Natural killer cell (primary cell): ENCODE measurements around the gene MTFR1L. TPM values are rescaled to one million over a fixed set of nuclear protein-coding genes. Genes with fewer than 3 reads are reported as not detected.

ENCODE experiments used
- ATAC-seq, 3 donors: fragments of 150-1000 bp in 2 of 3; fragments of 200-7000 bp in 1 of 3; cut with Tn5 transposase; 1 replicate in 1 of 3; 2 replicates in 2 of 3; pipeline ENCODE4 v1.10.0; 2021; ENCODE audit warnings: mild to moderate bottlenecking in 2 of 3, moderate library complexity in 2 of 3
- DNase-seq, 2 donors: peaks; one replicate each; pipeline versions ENCODE4 v3.0.0 to v3.0.0-alpha.2; 2013 to 2021; ENCODE audit warnings: mixed read lengths in 1 of 2
- H3K27ac ChIP-seq: one replicate; pipeline ENCODE4 v1.5.1; 2013; ENCODE audit warnings: mild to moderate bottlenecking, low read length
- H3K27me3 ChIP-seq: one replicate; pipeline ENCODE4 v1.6.1; 2013; ENCODE audit warnings: low read length; ENCODE audit not compliant: control insufficient read depth, insufficient read depth
- H3K36me3 ChIP-seq: one replicate; pipeline ENCODE4 v1.6.1; 2013; ENCODE audit warnings: low read length; ENCODE audit not compliant: control insufficient read depth, insufficient read depth
- H3K4me1 ChIP-seq: one replicate; pipeline ENCODE4 v1.6.1; 2013; ENCODE audit warnings: low read length; ENCODE audit not compliant: control insufficient read depth, insufficient read depth
- H3K4me3 ChIP-seq: one replicate; pipeline ENCODE4 v1.5.1; 2013; ENCODE audit warnings: low read length
- H3K9me3 ChIP-seq: one replicate; pipeline ENCODE4 v1.6.1; 2013; ENCODE audit warnings: low read length; ENCODE audit not compliant: control insufficient read depth, insufficient read depth
- H3K27ac Mint-ChIP-seq, 2 donors: one replicate each; pipeline ENCODE4 v1.8.0; 2022; ENCODE audit warnings: mild to moderate bottlenecking in 2 of 2, mixed read lengths in 2 of 2, moderate library complexity in 1 of 2
- H3K27me3 Mint-ChIP-seq, 2 donors: one replicate each; pipeline ENCODE4 v1.8.0; 2022; ENCODE audit warnings: low read depth in 2 of 2, mixed read lengths in 2 of 2
- H3K36me3 Mint-ChIP-seq: one replicate; pipeline ENCODE4 v1.8.0; 2022; ENCODE audit warnings: mixed read lengths
- H3K4me1 Mint-ChIP-seq, 2 donors: one replicate each; pipeline ENCODE4 v1.8.0; 2022; ENCODE audit warnings: mixed read lengths in 2 of 2
- H3K4me3 Mint-ChIP-seq: one replicate; pipeline ENCODE4 v1.8.0; 2022; ENCODE audit warnings: mild to moderate bottlenecking, moderate library complexity, mixed read lengths
- H3K9me3 Mint-ChIP-seq, 2 donors: one replicate each; pipeline ENCODE4 v1.8.0; 2022; ENCODE audit warnings: mixed read lengths in 2 of 2
- WGBS: methylation state at CpG from one replicate; pipeline ENCODE4 v1.1.7; 2013; ENCODE audit warnings: missing lambda C conversion rate; ENCODE audit not compliant: insufficient coverage; 5-methylcytosine and 5-hydroxymethylcytosine counted together
- intact Hi-C: fragments of 100-400 bp; cut with micrococcal nuclease; formaldehyde crosslinking; loops from one replicate; pipeline ENCODE4 v1.14.2; 2022
- total RNA-seq, 4 donors: library from RNA; stranded (reverse); fragments of 120-200 nt in 1 of 4; gene quantifications; one replicate each; pipeline versions ENCODE4 v1.2.3 to v1.2.4, GENCODE V29; 2013 to 2022
- TF ChIP-seq, protein P1 (sequence below): fragments of 200-600 bp; IDR thresholded peaks from one replicate; pipeline ENCODE4 v1.8.0; 2022; ENCODE audit warnings: antibody characterized with exemption

The MTFR1L gene
- total RNA-seq, 3 donors from 2014 or later (not counting 1 experiment from before 2014, with no cell fraction given): 33.4 to 39.0 (median 39.0) TPM

DNA sequence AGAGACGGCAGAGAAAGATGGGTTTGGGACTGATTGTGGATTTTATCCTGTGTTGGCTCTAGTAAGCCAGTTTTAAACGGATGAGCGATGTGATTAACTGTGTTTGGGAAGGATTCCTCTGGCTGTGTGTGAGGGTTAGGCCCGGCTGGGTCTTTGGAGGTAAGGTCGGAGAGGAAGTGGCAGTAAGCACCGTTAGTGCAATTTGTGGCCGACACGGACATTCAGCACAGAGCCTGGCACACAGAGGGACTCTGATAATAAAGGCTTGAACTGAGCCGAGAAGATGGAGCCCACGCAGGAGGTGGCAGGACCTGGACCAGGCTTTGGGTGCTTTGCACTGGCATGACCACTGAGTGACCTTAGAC is 1.3 kb downstream of the MTFR1L start:
- H3K4me3 ChIP-seq: peak overlapping the region; percentile 98
- H3K27ac Mint-ChIP-seq: peak overlapping the region; percentile 94 to 95
- TF ChIP-seq, protein P1, sequence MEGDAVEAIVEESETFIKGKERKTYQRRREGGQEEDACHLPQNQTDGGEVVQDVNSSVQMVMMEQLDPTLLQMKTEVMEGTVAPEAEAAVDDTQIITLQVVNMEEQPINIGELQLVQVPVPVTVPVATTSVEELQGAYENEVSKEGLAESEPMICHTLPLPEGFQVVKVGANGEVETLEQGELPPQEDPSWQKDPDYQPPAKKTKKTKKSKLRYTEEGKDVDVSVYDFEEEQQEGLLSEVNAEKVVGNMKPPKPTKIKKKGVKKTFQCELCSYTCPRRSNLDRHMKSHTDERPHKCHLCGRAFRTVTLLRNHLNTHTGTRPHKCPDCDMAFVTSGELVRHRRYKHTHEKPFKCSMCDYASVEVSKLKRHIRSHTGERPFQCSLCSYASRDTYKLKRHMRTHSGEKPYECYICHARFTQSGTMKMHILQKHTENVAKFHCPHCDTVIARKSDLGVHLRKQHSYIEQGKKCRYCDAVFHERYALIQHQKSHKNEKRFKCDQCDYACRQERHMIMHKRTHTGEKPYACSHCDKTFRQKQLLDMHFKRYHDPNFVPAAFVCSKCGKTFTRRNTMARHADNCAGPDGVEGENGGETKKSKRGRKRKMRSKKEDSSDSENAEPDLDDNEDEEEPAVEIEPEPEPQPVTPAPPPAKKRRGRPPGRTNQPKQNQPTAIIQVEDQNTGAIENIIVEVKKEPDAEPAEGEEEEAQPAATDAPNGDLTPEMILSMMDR: no peak
- H3K36me3 ChIP-seq: no peaks in the 10 kb centered on the region
- DNase-seq (no peak), ATAC-seq (no peak)
- H3K36me3 Mint-ChIP-seq: no peaks in the 10 kb centered on the region
- H3K27ac ChIP-seq: peak overlapping the region; percentile 96
- H3K9me3 ChIP-seq: no peaks in the 10 kb centered on the region
- no peaks in the 10 kb centered on the region for H3K27me3 Mint-ChIP-seq
- intact Hi-C loops: loop anchor here (5.0 kb wide), 1 partner anchor 574 kb away; the partner anchor contains the start of gene RSRP1
- H3K4me1 ChIP-seq: peaks cover 26% of the 10 kb centered on the region
- H3K27me3 ChIP-seq: no peaks in the 10 kb centered on the region
- 29% methylated on average over 10 of the region's 10 CpGs for WGBS
- peak overlapping the region; percentile 91 for H3K4me3 Mint-ChIP-seq
- H3K9me3 Mint-ChIP-seq: no peaks in the 10 kb centered on the region
- H3K4me1 Mint-ChIP-seq: peaks cover 30 to 38% of the 10 kb centered on the region in 2 donors

DNA sequence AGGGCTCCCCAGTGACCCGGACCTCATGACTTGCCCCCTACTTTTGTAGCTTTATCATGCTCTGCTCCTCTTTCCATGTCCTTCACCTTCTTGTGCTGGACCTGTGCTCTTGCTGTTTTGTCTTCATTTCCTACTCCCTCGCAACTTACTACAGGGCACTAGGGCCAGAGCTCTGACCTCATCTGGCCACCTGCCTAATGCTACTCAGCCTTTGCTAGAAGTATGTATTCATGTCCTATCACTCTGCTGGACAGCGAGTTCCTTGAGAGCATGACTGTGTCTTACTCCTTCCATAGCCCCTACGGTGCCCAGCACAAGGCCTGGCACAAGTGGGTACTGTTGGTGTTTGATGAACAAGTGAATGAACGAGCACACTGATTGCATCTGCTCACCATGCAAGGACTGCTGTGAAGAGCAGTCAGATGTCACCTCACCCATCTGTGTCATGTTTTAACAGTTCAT is 1.9 kb downstream of the MTFR1L start:
- TF ChIP-seq, protein P1: no peak
- intact Hi-C loops: loop anchor here (5.0 kb wide), 1 partner anchor 574 kb away; the partner anchor contains the start of gene RSRP1
- Histone ChIP-seq H3K27me3 (no peaks in the 10 kb centered on the region), H3K36me3 (peaks cover 5% of the 10 kb centered on the region), H3K4me3 (no peak overlapping the region), H3K4me1 (peaks cover 26% of the 10 kb centered on the region), H3K27ac (peak overlapping the region; percentile 96), H3K9me3 (no peaks in the 10 kb centered on the region)
- Mint-ChIP-seq H3K4me1 (peaks cover 30 to 38% of the 10 kb centered on the region in 2 donors), H3K4me3 (peak overlapping the region; percentile 91), H3K27me3 (no peaks in the 10 kb centered on the region), H3K27ac (peak overlapping the region; percentile 94 to 95), H3K36me3 (no peaks in the 10 kb centered on the region), H3K9me3 (no peaks in the 10 kb centered on the region)
- ATAC-seq (no peak), DNase-seq (no peak)
- WGBS: 88% methylated on average over 5 of the region's 5 CpGs

DNA sequence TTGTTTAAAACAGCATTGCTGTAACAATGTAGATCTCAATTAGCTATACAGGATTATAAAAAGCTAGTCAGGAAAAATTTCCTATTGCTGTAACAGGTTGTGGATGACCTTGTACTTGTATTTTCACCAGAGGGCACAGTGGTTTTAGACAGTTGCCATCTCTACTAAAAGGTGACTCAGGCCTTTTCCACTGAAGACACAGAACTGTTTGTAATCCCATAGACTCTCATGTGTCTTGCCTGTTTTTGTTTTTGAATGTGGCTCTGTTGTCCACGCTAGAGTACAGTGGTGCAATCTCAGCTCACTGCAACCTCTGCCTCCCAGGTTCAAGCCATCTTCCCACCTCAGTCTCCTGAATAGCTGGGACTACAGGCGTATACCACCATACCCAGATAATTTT is 5.9 kb downstream of the MTFR1L start:
- intact Hi-C loops: no loop called here
- H3K4me1 ChIP-seq: peaks cover 15% of the 10 kb centered on the region
- no peaks in the 10 kb centered on the region for H3K9me3 ChIP-seq
- H3K27me3 ChIP-seq: no peaks in the 10 kb centered on the region
- no peak for DNase-seq
- H3K4me3 ChIP-seq: no peak overlapping the region
- H3K4me1 Mint-ChIP-seq: peaks cover 18 to 19% of the 10 kb centered on the region in 2 donors
- no peaks in the 10 kb centered on the region for H3K27me3 Mint-ChIP-seq
- H3K36me3 ChIP-seq: peaks cover 36% of the 10 kb centered on the region
- H3K4me3 Mint-ChIP-seq: no peak overlapping the region
- no peaks in the 10 kb centered on the region for H3K9me3 Mint-ChIP-seq
- WGBS: 92% methylated on average over 1 of the region's 2 CpGs
- H3K27ac ChIP-seq: no peak overlapping the region
- ATAC-seq: no peak
- H3K36me3 Mint-ChIP-seq: peaks cover 8% of the 10 kb centered on the region
- TF ChIP-seq, protein P1: no peak
- H3K27ac Mint-ChIP-seq: no peak overlapping the region

DNA sequence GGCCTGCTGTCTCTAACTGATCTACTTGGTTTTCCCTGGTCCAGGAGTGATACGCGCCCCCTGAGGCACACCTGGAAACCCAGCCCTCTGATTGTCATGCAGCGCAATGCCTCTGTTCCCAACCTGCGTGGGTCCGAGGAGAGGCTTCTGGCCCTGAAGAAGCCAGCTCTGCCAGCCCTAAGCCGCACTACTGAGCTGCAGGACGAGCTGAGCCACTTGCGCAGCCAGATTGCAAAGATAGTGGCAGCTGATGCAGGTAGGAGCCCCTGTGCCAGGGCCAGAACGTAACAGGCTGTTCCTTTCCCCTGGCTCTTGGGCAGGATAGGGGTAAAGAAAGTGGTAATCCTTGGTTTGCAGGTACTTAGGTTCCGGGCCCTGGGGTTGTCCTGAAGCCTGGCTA is 6.8 kb downstream of the MTFR1L start:
- TF ChIP-seq, protein P1: no peak
- no peak overlapping the region for H3K4me3 Mint-ChIP-seq
- intact Hi-C loops: no loop called here
- H3K4me1 ChIP-seq: peaks cover 5% of the 10 kb centered on the region
- H3K36me3 ChIP-seq: peaks cover 45% of the 10 kb centered on the region
- no peak overlapping the region for H3K27ac Mint-ChIP-seq
- H3K27me3 ChIP-seq: no peaks in the 10 kb centered on the region
- no peaks in the 10 kb centered on the region for H3K27me3 Mint-ChIP-seq
- H3K9me3 ChIP-seq: no peaks in the 10 kb centered on the region
- no peaks in the 10 kb centered on the region for H3K9me3 Mint-ChIP-seq
- DNase-seq (no peak), ATAC-seq (no peak)
- no peak overlapping the region for H3K4me3 ChIP-seq
- H3K4me1 Mint-ChIP-seq: peaks cover 9 to 14% of the 10 kb centered on the region in 2 donors
- peaks cover 14% of the 10 kb centered on the region for H3K36me3 Mint-ChIP-seq
- WGBS: 97% methylated on average over 10 of the region's 10 CpGs
- no peak overlapping the region for H3K27ac ChIP-seq
